Immature natural killer cell (primary cell): Measurements from ENCODE around the gene IGF2BP1. TPM values are rescaled to one million over a fixed set of nuclear protein-coding genes. Genes with fewer than 3 reads are reported as not detected.
A peak's percentile ranks its signal among the peaks of the same experiment; 100 is the strongest.

Experiments used
- DNase-seq, 3 donors: peaks; one replicate each; pipeline ENCODE4 v3.0.0; 2022; ENCODE audit warnings: mixed read lengths in 1 of 3
- H3K27ac Mint-ChIP-seq, 6 donors: one replicate each; pipeline ENCODE4 v1.8.0; 2020; ENCODE audit warnings: mixed read lengths in 6 of 6, mild to moderate bottlenecking in 5 of 6, inconsistent platforms in 4 of 6, moderate library complexity in 3 of 6
- H3K27me3 Mint-ChIP-seq, 3 donors: one replicate each; pipeline ENCODE4 v1.8.0; 2020 to 2021; ENCODE audit warnings: low read depth in 3 of 3, mild to moderate bottlenecking in 3 of 3, mixed read lengths in 3 of 3, moderate library complexity in 3 of 3, inconsistent platforms in 1 of 3
- H3K36me3 Mint-ChIP-seq, 3 donors: one replicate each; pipeline ENCODE4 v1.8.0; 2020; ENCODE audit warnings: mixed read lengths in 3 of 3, inconsistent platforms in 2 of 3, mild to moderate bottlenecking in 2 of 3
- H3K4me1 Mint-ChIP-seq, 2 donors: one replicate each; pipeline ENCODE4 v1.8.0; 2020; ENCODE audit warnings: inconsistent platforms in 2 of 2, mild to moderate bottlenecking in 2 of 2, mixed read lengths in 2 of 2, moderate library complexity in 1 of 2
- H3K4me3 Mint-ChIP-seq, 5 donors: one replicate each; pipeline ENCODE4 v1.8.0; 2020; ENCODE audit warnings: mild to moderate bottlenecking in 5 of 5, mixed read lengths in 5 of 5, inconsistent platforms in 3 of 5, moderate library complexity in 3 of 5
- H3K9me3 Mint-ChIP-seq, 6 donors: one replicate each; pipeline ENCODE4 v1.8.0; 2020; ENCODE audit warnings: mild to moderate bottlenecking in 6 of 6, mixed read lengths in 6 of 6, inconsistent platforms in 4 of 6, moderate library complexity in 3 of 6
- polyA plus RNA-seq, 3 donors: library from polyadenylated mRNA; unstranded; fragments of 300-500 nt; fragmentation: Illumina TruSeq; gene quantifications; one replicate each; pipeline ENCODE4 v1.2.3, GENCODE V29; 2021

Gene IGF2BP1
- polyA plus RNA-seq, result not detected

DNA sequence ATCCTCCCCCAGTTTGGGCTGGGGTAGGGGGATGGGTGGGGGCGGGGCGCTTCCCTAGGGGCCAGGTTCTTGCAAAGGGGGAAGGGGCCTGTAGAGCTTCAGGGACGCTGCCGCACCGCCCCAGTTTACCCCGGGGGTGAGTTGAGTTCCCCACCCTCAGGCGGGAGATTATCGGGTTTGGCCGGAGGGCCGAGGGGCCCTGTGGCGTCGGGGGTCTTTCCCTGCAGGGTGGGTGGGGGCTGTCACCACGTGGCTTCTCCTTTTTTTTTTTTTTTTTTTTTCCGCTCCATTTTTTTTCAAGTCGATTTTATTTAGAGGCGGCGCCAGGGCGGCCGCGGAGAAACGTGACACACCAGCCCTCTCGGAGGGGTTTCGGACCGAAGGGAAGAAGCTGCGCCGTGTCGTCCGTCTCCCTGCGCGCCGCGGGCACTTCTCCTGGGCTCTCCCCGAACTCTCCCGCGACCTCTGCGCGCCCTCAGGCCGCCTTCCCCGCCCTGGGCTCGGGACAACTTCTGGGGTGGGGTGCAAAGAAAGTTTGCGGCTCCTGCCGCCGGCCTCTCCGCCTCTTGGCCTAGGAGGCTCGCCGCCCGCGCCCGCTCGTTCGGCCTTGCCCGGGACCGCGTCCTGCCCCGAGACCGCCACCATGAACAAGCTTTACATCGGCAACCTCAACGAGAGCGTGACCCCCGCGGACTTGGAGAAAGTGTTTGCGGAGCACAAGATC is at the start of gene IGF2BP1:
IGF2BP1 (plus strand) TSS at position 283 of the 724 bp plus-strand sequence; CDS start at position 644, 361 bp downstream.
- Mint-ChIP-seq H3K9me3 (peaks cover 0 to 3% (median 0%) of the 10 kb centered on the region in 6 donors), H3K36me3 (no peaks in the 10 kb centered on the region), H3K27me3 (peaks cover 43 to 68% (median 52%) of the 10 kb centered on the region in 3 donors), H3K4me1 (peaks cover 32 to 35% of the 10 kb centered on the region in 2 donors), H3K4me3 (peak within 1 kb of the TSS; percentile 59 to 73 (median 68)), H3K27ac (no peak within 1 kb of the TSS)
- DNase-seq, result peak in 2 of 3 donors; percentile 22 to 29

DNA sequence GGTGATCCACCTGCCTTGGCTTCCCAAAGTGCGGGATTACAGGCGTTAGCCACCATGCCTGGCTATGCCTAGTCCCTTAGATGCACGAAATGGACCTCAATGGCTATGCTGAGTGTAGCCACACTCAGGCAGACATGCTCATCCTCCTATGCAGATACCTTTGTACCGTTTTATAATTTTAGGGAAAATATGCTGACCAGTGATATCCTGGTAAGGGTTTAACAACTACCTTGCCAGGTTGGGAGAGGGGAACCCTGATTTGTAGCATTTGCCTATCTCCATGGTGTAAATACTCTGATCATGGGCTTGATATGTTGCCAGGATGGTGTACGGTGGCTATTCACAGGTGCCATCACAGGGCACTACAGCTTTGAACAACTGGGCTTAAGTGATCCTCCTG is 45.6 kb upstream of the IGF2BP1 start:
- no peak overlapping the region for H3K4me3 Mint-ChIP-seq
- H3K36me3 Mint-ChIP-seq, result peaks cover 0 to 4% (median 0%) of the 10 kb centered on the region in 3 donors
- peaks cover 2 to 11% (median 4%) of the 10 kb centered on the region in 3 donors for H3K27me3 Mint-ChIP-seq
- DNase-seq, result no peak
- H3K4me1 Mint-ChIP-seq, result peaks cover 3 to 4% of the 10 kb centered on the region in 2 donors
- peaks cover 0 to 2% (median 0%) of the 10 kb centered on the region in 6 donors for H3K9me3 Mint-ChIP-seq
- no peak overlapping the region for H3K27ac Mint-ChIP-seq

DNA sequence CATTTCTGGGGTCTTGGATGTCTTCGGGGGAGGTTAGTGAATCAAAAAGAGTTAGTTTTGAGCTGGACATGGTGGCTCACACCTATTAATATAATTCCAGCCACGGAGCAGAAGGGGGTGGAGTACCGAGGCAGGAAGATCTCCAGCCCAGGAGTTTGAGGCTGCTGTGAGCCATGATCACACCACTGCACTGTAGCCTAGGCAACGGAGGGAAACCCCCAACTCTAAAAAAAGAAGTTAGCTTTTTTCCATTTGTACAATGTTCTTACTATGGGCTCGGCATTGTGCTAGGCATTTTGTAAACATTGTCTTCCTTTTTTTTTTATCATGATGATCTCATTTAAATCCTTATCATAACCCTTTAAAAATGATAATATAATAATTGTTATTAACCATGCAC is 44.3 kb upstream of the IGF2BP1 start:
- Mint-ChIP-seq H3K9me3 (peaks cover 0 to under 1% (median 0%) of the 10 kb centered on the region in 6 donors), H3K4me3 (no peak overlapping the region), H3K4me1 (peaks cover 7 to 9% of the 10 kb centered on the region in 2 donors), H3K27ac (no peak overlapping the region), H3K36me3 (peaks cover 0 to 1% (median 0%) of the 10 kb centered on the region in 3 donors), H3K27me3 (peaks cover 2 to 13% (median 4%) of the 10 kb centered on the region in 3 donors)
- DNase-seq, result no peak

- peaks cover 0 to 3% (median 0%) of the 10 kb centered on the region in 3 donors for H3K36me3 Mint-ChIP-seq
- DNase-seq, result no peak
- peaks cover 7 to 9% of the 10 kb centered on the region in 2 donors for H3K4me1 Mint-ChIP-seq
- peaks cover 2 to 11% (median 6%) of the 10 kb centered on the region in 3 donors for H3K27me3 Mint-ChIP-seq
- H3K4me3 Mint-ChIP-seq, result no peak overlapping the region
- H3K9me3 Mint-ChIP-seq, result no peaks in the 10 kb centered on the region
- no peak overlapping the region for H3K27ac Mint-ChIP-seq
These were observed 42.9 kb upstream of the IGF2BP1 start for GRCh38 chr17:48954300-48954755.

DNA sequence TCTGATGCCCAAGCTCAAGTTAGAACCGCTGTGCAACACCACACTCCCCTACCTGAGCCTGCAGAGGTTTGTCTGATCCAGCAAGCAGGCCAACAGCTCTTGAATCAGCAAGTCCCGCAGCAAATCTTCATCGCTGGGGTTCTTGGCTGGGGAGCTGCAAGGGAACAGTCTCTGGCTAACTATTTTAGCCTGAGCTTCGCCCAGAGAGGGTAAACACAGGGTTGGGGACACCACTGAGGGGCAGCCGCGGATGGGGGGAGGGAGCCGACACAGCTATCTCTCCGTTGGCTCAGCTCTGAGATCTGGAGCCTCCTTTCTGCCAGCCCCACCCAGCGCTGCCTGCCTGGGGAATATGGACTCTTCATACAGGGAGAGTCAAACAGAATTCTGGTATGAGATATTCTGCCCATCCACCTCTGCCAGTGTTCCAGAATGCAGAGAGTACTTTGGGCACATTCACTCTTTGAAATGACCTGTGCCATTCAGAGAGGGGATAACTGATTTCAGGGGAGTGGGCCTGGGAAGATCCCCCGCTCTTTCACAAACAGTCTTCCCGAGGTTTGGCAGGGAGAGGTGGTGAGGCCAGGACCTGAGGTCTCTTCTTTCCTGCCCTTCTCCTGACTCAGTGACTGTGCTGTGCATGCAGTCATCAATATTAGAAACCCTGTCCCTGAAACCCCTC is 36.2 kb upstream of the IGF2BP1 start:
- Mint-ChIP-seq H3K9me3 (no peaks in the 10 kb centered on the region), H3K4me1 (peaks cover 7 to 9% of the 10 kb centered on the region in 2 donors), H3K27ac (no peak overlapping the region), H3K27me3 (peaks cover 1 to 12% (median 5%) of the 10 kb centered on the region in 3 donors), H3K36me3 (peaks cover 0 to 8% (median 0%) of the 10 kb centered on the region in 3 donors), H3K4me3 (no peak overlapping the region)
- no peak for DNase-seq

DNA sequence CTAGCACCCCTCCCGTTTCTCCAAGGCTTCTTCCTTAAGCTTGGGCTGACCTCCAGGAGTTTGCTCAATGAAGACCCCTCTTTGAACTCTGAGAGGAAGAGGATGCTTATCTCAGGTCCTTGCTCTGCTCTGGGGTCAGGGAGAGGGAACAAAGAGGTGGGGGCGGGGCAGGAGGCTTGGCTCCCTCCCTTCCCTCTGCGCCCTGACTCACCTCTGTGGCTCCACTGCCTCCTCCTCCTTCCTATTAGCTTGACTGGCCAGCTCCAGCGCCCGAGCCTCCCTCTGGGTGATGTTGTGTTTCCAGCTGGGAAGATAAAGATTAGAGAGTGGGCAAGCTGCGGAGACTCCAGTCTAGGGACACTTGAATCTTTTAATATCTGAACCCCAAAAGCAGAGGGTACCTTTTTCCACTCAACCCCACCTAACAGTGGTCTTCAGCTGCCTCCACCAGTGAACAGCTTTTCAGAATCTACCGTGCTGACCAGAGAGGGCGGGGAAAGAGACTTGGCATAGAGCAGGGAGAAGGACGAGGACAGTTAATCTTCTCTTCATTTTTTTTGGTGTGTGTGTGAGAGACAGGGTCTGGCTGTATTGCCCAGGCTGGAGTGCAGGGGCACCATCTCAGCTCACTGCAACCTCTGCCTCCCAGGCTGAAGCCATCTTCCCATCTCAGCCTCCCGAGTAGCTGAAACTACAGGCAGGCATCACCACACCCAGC is 35.5 kb upstream of the IGF2BP1 start:
- H3K9me3 Mint-ChIP-seq, result no peaks in the 10 kb centered on the region
- DNase-seq, result no peak
- H3K4me1 Mint-ChIP-seq, result peaks cover 3 to 5% of the 10 kb centered on the region in 2 donors
- H3K4me3 Mint-ChIP-seq, result no peak overlapping the region
- H3K36me3 Mint-ChIP-seq, result peaks cover 0 to 8% (median 0%) of the 10 kb centered on the region in 3 donors
- H3K27me3 Mint-ChIP-seq, result peaks cover 1 to 11% (median 5%) of the 10 kb centered on the region in 3 donors
- H3K27ac Mint-ChIP-seq, result no peak overlapping the region

DNA sequence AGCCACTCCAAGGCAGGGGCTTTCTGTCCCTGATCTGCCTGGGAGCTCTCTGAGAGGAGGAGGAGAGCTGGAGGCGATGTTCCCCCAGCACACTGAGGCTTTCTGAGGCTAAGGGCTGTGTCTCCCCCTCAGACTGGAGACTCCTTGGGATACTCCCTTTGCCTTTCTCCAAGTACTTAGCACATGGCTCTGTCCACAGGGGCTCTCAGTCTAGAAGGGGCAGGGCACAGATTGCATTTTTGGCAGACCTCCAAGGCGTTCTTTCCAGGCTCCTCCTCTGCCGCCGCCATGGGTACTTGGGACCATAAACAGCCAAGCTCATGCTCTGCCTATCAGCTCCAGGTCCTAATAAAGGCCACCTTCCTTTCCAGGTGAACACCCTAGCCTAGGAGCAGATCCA is 27.0 kb upstream of the IGF2BP1 start:
- no peak for DNase-seq
- Mint-ChIP-seq H3K36me3 (peaks cover 0 to 4% (median 0%) of the 10 kb centered on the region in 3 donors), H3K4me1 (no peaks in the 10 kb centered on the region), H3K27ac (no peak overlapping the region), H3K4me3 (no peak overlapping the region), H3K9me3 (no peaks in the 10 kb centered on the region), H3K27me3 (peaks cover 10 to 17% (median 16%) of the 10 kb centered on the region in 3 donors)

- DNase-seq, result no peak
- Mint-ChIP-seq H3K9me3 (no peaks in the 10 kb centered on the region), H3K4me1 (no peaks in the 10 kb centered on the region), H3K36me3 (no peaks in the 10 kb centered on the region), H3K4me3 (no peak overlapping the region), H3K27me3 (peaks cover 10 to 16% (median 14%) of the 10 kb centered on the region in 3 donors), H3K27ac (no peak overlapping the region)
These were observed 26.1 kb upstream of the IGF2BP1 start for GRCh38 chr17:48970865-48971687.

- H3K4me1 Mint-ChIP-seq, result no peaks in the 10 kb centered on the region
- no peaks in the 10 kb centered on the region for H3K36me3 Mint-ChIP-seq
- H3K4me3 Mint-ChIP-seq, result no peak overlapping the region
- H3K27me3 Mint-ChIP-seq, result peaks cover 10 to 15% (median 14%) of the 10 kb centered on the region in 3 donors
- no peaks in the 10 kb centered on the region for H3K9me3 Mint-ChIP-seq
- no peak for DNase-seq
- no peak overlapping the region for H3K27ac Mint-ChIP-seq
These were observed 24.5 kb upstream of the IGF2BP1 start for GRCh38 chr17:48972749-48973097.

DNA sequence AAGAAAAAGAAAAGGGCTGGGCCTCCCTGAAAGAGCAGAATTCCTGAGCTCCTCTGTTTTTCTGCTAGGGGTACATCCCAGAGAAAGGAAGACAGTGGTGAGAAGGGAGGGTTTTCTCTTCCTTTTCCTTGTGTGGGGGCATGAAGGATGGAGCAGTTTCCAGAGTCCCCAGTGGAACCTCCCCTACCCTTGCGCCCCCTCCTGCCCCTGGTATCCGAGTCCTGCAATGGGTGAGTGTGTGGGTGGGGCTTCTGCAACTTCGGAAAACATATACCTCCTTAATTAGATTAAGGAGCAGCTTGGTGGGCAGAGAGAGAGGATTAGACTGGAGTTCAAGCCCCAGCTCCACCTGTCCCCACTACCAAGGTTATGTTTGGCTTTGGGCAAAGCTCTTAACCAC is 23.4 kb upstream of the IGF2BP1 start:
- no peak overlapping the region for H3K27ac Mint-ChIP-seq
- no peak overlapping the region for H3K4me3 Mint-ChIP-seq
- H3K9me3 Mint-ChIP-seq, result no peaks in the 10 kb centered on the region
- peaks cover 7 to 12% (median 8%) of the 10 kb centered on the region in 3 donors for H3K27me3 Mint-ChIP-seq
- DNase-seq, result no peak
- no peaks in the 10 kb centered on the region for H3K36me3 Mint-ChIP-seq
- no peaks in the 10 kb centered on the region for H3K4me1 Mint-ChIP-seq

GRCh38 chr17:48981927-48982539 is 15.2 kb upstream of the IGF2BP1 start:
- Mint-ChIP-seq H3K36me3 (no peaks in the 10 kb centered on the region), H3K4me1 (no peaks in the 10 kb centered on the region), H3K27me3 (peaks cover 4 to 9% (median 5%) of the 10 kb centered on the region in 3 donors), H3K27ac (no peak overlapping the region), H3K4me3 (no peak overlapping the region), H3K9me3 (peaks cover 0 to 4% (median under 1%) of the 10 kb centered on the region in 6 donors)
- no peak for DNase-seq

DNA sequence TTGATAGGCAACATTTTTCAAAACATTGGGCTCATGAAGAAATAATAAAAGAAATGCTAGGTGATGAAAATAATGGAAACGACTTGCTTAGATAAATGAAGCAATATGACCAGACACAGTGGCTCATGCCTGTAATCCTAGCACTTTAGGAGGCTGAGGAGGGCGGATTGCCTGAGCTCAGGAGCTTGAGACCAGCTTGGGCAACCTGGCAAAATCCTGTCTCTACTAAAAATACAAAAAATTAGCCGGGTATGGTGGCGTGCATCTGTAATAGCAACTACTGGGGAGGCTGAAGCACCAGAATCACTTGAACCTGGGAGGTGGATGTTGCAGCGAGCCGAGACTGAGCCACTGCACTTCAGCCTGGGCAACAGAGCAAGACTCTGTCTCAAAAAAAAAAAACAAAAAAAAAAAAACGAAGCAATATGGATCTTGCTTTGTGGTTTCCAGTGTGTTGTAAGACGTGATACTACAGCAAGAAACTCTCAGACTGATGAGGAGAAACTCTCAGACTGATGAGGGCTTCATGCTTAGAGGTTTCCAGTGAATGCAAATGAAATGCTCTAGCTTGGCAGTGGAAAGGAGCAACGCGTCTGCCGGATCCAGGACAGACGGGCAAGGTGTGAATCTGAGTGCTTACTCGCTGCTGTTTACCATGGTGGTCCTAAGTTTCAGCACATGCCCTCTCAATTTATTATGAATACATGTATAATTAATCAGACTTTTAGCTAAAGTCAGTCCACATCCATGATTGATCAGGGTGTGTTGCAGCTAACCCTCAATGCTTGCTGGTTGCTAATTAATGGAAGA is 11.5 kb upstream of the IGF2BP1 start:
- no peak overlapping the region for H3K4me3 Mint-ChIP-seq
- H3K27ac Mint-ChIP-seq, result no peak overlapping the region
- no peak for DNase-seq
- H3K27me3 Mint-ChIP-seq, result peaks cover 5 to 23% (median 7%) of the 10 kb centered on the region in 3 donors
- H3K9me3 Mint-ChIP-seq, result peaks cover 0 to 4% (median under 1%) of the 10 kb centered on the region in 6 donors
- H3K36me3 Mint-ChIP-seq, result no peaks in the 10 kb centered on the region
- no peaks in the 10 kb centered on the region for H3K4me1 Mint-ChIP-seq
